Liver (tissue), 9 donors: Measurements from ENCODE around the gene ILKAP. TPM values are rescaled to one million over a fixed set of nuclear protein-coding genes. Genes with fewer than 3 reads are reported as not detected.

Source experiments
- DNase-seq: peaks from one replicate; pipeline ENCODE4 v3.0.0-alpha.2; 2017; ENCODE audit warnings: low spot score
- H3K27ac ChIP-seq, 2 donors: one replicate each; pipeline ENCODE4 v1.7.0; 2013; ENCODE audit warnings: inconsistent platforms in 2 of 2, low read length in 2 of 2, control low read depth in 1 of 2, low read depth in 1 of 2, mild to moderate bottlenecking in 1 of 2
- H3K27me3 ChIP-seq, 4 donors: one replicate each; pipeline versions ENCODE4 v1.6.1 to v1.7.0; 2013; ENCODE audit warnings: low read length in 3 of 4, inconsistent platforms in 1 of 4, mild to moderate bottlenecking in 1 of 4, moderate library complexity in 1 of 4; ENCODE audit not compliant: control insufficient read depth in 4 of 4, insufficient read depth in 4 of 4
- H3K36me3 ChIP-seq, 4 donors: one replicate each; pipeline versions ENCODE4 v1.6.1 to v1.7.0; 2013; ENCODE audit warnings: low read length in 3 of 4, mild to moderate bottlenecking in 3 of 4, low read depth in 1 of 4, moderate library complexity in 1 of 4; ENCODE audit not compliant: control insufficient read depth in 4 of 4, insufficient read depth in 3 of 4
- H3K4me1 ChIP-seq, 4 donors: one replicate each; pipeline versions ENCODE4 v1.6.1 to v1.7.0; 2013; ENCODE audit warnings: low read length in 3 of 4, mild to moderate bottlenecking in 3 of 4, moderate library complexity in 1 of 4; ENCODE audit not compliant: control insufficient read depth in 4 of 4, insufficient read depth in 4 of 4
- H3K4me3 ChIP-seq, 3 donors: one replicate each; pipeline versions ENCODE4 v1.6.1 to v1.7.0; 2013; ENCODE audit warnings: low read length in 3 of 3, control low read depth in 1 of 3, low read depth in 1 of 3, mild to moderate bottlenecking in 1 of 3
- H3K9ac ChIP-seq, 2 donors: one replicate each; pipeline ENCODE4 v1.7.0; 2013; ENCODE audit warnings: low read length in 2 of 2, mild to moderate bottlenecking in 2 of 2, moderate library complexity in 2 of 2, control low read depth in 1 of 2, low read depth in 1 of 2
- H3K9me3 ChIP-seq, 4 donors: one replicate each; pipeline versions ENCODE4 v1.6.1 to v1.7.0; 2013; ENCODE audit warnings: low read length in 3 of 4; ENCODE audit not compliant: control insufficient read depth in 4 of 4
- EGR1 ChIP-seq, 2 donors: IDR thresholded peaks; 2 replicates each; pipeline ENCODE4 v1.6.1; 2016 to 2018; ENCODE audit warnings: antibody characterized with exemption in 2 of 2, low read depth in 2 of 2
- FOXA1 ChIP-seq: IDR thresholded peaks from 2 replicates; pipeline ENCODE4 v1.6.1; 2016; ENCODE audit warnings: antibody characterized with exemption
- FOXA2 ChIP-seq: IDR thresholded peaks from 2 replicates; pipeline ENCODE4 v1.6.1; 2016; ENCODE audit warnings: antibody characterized with exemption
- GABPA ChIP-seq, 2 donors: IDR thresholded peaks in 1 of 2; conservative IDR thresholded peaks in 1 of 2; 2 replicates each; pipeline ENCODE4 v1.6.1; 2016; ENCODE audit warnings: antibody characterized with exemption in 2 of 2, mild to moderate bottlenecking in 1 of 2, moderate library complexity in 1 of 2
- HNF4A ChIP-seq, 2 donors: conservative IDR thresholded peaks; 2 replicates each; pipeline ENCODE4 v1.6.1; 2016; ENCODE audit warnings: antibody characterized with exemption in 2 of 2, mild to moderate bottlenecking in 2 of 2
- HNF4G ChIP-seq: IDR thresholded peaks from 2 replicates; pipeline ENCODE4 v1.6.1; 2016; ENCODE audit warnings: antibody characterized with exemption
- JUND ChIP-seq, 2 donors: IDR thresholded peaks; 2 replicates each; pipeline ENCODE4 v1.6.1; 2016; ENCODE audit warnings: antibody characterized with exemption in 2 of 2
- NR2F2 ChIP-seq: IDR thresholded peaks from 2 replicates; pipeline ENCODE4 v1.6.1; 2016; ENCODE audit warnings: antibody characterized with exemption
- RAD21 ChIP-seq, 2 donors: IDR thresholded peaks; 2 replicates each; pipeline ENCODE4 v1.6.1; 2016; ENCODE audit warnings: antibody characterized with exemption in 2 of 2, mild to moderate bottlenecking in 2 of 2
- RXRA ChIP-seq, 2 donors: IDR thresholded peaks; 2 replicates each; pipeline ENCODE4 v1.6.1; 2017 to 2018; ENCODE audit warnings: antibody characterized with exemption in 2 of 2, mild to moderate bottlenecking in 1 of 2
- SP1 ChIP-seq: IDR thresholded peaks from 2 replicates; pipeline ENCODE4 v1.6.1; 2018; ENCODE audit warnings: antibody characterized with exemption, mild to moderate bottlenecking
- TAF1 ChIP-seq: conservative IDR thresholded peaks from 2 replicates; pipeline ENCODE4 v1.6.1; 2016; ENCODE audit warnings: antibody characterized with exemption, mild to moderate bottlenecking
- YY1 ChIP-seq: IDR thresholded peaks from 2 replicates; pipeline ENCODE4 v1.6.1; 2016; ENCODE audit warnings: antibody characterized with exemption, mild to moderate bottlenecking
- WGBS: extraction: QIAGEN DNeasy Blood & Tissue Kit; methylation state at CpG from one replicate; pipeline ENCODE4 v1.1.7; 2013; 5-methylcytosine and 5-hydroxymethylcytosine counted together
- polyA plus RNA-seq, 2 donors: library from polyadenylated mRNA; stranded (reverse) in 1 of 2; unstranded in 1 of 2; fragments of 200-250 nt in 1 of 2; fragments of >200 nt in 1 of 2; fragmentation: Nextera tagmentation in 1 of 2; extraction: Ambion mirVana in 1 of 2; gene quantifications; one replicate each; pipeline versions ENCODE4 v1.2.1 to v1.2.3, GENCODE V29; 2013 to 2015
- total RNA-seq, 2 donors: library from RNA; depleted of rRNA; stranded (reverse); fragments of >200 nt; gene quantifications; one replicate each; pipeline ENCODE4 v1.2.3, GENCODE V29; 2014
- TF ChIP-seq, protein P1 (sequence below): IDR thresholded peaks from 2 replicates; pipeline ENCODE4 v1.6.1; 2016; ENCODE audit warnings: antibody characterized with exemption, mild to moderate bottlenecking
- TF ChIP-seq, protein P2 (sequence below): IDR thresholded peaks from 2 replicates; pipeline ENCODE4 v1.6.1; 2016; ENCODE audit warnings: antibody characterized with exemption
- TF ChIP-seq, protein P3 (sequence below): fragments of 150-350 bp; IDR thresholded peaks from 2 replicates; pipeline ENCODE4 v1.5.1; 2017; ENCODE audit warnings: improper control_type of control experiment, low read depth, low read length; ENCODE audit not compliant: missing input control
- TF ChIP-seq, protein P4 (sequence below): IDR thresholded peaks from 2 replicates; pipeline ENCODE4 v1.6.1; 2016; ENCODE audit warnings: antibody characterized with exemption
- TF ChIP-seq, protein P5 (sequence below): IDR thresholded peaks from 2 replicates; pipeline ENCODE4 v1.6.1; 2016; ENCODE audit warnings: antibody characterized with exemption
- donor health status: healthy.
- donor health status: healthy.
- donor health status: healthy.
- donor health status: healthy.
- donor health status: healthy.

ILKAP gene
- total and polyA plus RNA-seq, 4 donors, result 15.0 to 21.1 (median 20.0) TPM

DNA sequence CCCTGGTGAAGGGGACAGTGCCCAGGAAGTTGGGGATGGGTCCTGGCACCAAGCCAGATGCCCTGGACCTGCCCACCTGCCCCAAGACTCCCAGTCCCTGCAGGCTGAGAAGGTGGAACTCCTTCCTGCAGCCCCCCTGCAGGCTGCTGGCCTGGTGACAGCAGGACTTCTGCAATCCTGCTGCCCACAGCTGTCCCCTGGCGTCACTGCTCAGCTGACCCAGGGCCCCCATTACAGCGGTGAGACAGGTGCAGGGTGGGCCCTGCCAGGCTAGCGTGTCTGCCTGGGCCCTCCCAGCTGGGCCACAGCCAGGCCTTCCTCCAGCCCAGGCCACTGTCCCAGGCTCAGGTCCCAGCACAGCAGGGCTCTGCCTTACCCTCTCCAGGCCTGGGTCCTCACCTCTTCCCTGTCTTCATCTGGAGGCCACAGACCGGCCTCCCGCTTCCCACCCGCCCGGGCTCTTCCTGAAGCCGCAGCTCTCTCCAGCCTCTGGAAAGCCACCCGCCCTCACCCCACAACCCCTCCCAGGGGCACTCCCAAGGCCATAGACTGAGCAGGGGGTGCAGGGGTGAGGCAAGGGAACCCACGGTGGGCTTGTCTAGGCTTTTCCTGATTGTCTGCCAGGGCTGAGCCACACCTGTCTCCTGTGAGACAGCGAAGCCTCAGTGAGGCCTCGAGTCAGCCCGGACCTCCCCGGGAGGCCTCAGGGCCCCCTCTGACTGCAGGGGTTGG, 53.5 kb downstream of the ILKAP start (continued):
- TF ChIP-seq, protein P1, sequence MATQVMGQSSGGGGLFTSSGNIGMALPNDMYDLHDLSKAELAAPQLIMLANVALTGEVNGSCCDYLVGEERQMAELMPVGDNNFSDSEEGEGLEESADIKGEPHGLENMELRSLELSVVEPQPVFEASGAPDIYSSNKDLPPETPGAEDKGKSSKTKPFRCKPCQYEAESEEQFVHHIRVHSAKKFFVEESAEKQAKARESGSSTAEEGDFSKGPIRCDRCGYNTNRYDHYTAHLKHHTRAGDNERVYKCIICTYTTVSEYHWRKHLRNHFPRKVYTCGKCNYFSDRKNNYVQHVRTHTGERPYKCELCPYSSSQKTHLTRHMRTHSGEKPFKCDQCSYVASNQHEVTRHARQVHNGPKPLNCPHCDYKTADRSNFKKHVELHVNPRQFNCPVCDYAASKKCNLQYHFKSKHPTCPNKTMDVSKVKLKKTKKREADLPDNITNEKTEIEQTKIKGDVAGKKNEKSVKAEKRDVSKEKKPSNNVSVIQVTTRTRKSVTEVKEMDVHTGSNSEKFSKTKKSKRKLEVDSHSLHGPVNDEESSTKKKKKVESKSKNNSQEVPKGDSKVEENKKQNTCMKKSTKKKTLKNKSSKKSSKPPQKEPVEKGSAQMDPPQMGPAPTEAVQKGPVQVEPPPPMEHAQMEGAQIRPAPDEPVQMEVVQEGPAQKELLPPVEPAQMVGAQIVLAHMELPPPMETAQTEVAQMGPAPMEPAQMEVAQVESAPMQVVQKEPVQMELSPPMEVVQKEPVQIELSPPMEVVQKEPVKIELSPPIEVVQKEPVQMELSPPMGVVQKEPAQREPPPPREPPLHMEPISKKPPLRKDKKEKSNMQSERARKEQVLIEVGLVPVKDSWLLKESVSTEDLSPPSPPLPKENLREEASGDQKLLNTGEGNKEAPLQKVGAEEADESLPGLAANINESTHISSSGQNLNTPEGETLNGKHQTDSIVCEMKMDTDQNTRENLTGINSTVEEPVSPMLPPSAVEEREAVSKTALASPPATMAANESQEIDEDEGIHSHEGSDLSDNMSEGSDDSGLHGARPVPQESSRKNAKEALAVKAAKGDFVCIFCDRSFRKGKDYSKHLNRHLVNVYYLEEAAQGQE, result no peak
- TF ChIP-seq RXRA (IDR thresholded peaks at IDR 0.05), result no peak
- TF ChIP-seq RAD21 (IDR thresholded peaks at IDR 0.05), result no peak
- no peak for TF ChIP-seq SP1
- no peak for TF ChIP-seq JUND (IDR thresholded peaks at IDR 0.05)

DNA sequence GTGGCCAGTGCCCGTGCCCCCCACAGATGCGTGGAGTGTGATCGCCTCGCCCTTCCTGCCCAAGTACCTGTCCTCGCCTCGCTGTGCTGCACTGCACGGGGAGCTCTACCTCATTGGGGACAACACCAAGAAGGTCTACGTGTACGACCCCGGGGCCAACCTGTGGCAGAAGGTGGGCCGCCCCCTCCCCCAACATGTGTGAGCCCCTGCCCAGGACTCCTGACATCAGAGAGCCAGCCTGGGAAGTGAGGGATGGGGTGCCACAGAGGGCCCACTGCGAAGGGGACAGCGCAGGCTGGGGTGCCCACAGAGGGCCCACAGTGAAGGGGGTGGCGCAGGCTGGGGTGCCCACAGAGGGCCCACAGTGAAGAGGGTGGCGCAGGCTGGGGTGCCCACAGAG, 54.5 kb downstream of the ILKAP start:
- no peak overlapping the region for H3K4me3 ChIP-seq
- no peak overlapping the region for H3K9ac ChIP-seq
- no peaks in the 10 kb centered on the region for H3K9me3 ChIP-seq
- H3K27ac ChIP-seq, result no peak overlapping the region
- no peak for DNase-seq
- WGBS, result 95% methylated on average over 15 of the region's 15 CpGs
- H3K27me3 ChIP-seq, result no peaks in the 10 kb centered on the region
- TF ChIP-seq YY1, result no peak
- TF ChIP-seq HNF4A (conservative IDR thresholded peaks at IDR 0.05), result no peak
- TF ChIP-seq, protein P2, sequence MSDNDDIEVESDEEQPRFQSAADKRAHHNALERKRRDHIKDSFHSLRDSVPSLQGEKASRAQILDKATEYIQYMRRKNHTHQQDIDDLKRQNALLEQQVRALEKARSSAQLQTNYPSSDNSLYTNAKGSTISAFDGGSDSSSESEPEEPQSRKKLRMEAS, result no peak
- no peak for TF ChIP-seq RAD21 (IDR thresholded peaks at IDR 0.05)
- TF ChIP-seq, protein P3, sequence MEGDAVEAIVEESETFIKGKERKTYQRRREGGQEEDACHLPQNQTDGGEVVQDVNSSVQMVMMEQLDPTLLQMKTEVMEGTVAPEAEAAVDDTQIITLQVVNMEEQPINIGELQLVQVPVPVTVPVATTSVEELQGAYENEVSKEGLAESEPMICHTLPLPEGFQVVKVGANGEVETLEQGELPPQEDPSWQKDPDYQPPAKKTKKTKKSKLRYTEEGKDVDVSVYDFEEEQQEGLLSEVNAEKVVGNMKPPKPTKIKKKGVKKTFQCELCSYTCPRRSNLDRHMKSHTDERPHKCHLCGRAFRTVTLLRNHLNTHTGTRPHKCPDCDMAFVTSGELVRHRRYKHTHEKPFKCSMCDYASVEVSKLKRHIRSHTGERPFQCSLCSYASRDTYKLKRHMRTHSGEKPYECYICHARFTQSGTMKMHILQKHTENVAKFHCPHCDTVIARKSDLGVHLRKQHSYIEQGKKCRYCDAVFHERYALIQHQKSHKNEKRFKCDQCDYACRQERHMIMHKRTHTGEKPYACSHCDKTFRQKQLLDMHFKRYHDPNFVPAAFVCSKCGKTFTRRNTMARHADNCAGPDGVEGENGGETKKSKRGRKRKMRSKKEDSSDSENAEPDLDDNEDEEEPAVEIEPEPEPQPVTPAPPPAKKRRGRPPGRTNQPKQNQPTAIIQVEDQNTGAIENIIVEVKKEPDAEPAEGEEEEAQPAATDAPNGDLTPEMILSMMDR, result no peak
- TF ChIP-seq EGR1 (IDR thresholded peaks at IDR 0.05; ENCODE audit: low read depth in 2 of 2), result no peak
- TF ChIP-seq, protein P4, sequence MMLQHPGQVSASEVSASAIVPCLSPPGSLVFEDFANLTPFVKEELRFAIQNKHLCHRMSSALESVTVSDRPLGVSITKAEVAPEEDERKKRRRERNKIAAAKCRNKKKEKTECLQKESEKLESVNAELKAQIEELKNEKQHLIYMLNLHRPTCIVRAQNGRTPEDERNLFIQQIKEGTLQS, result no peak
- no peak for TF ChIP-seq TAF1
- TF ChIP-seq, protein P1, result no peak
- no peak for TF ChIP-seq FOXA2
- no peak for TF ChIP-seq SP1
- TF ChIP-seq NR2F2, result no peak
- no peak for TF ChIP-seq FOXA1
- no peak for TF ChIP-seq HNF4G
- no peak for TF ChIP-seq JUND (IDR thresholded peaks at IDR 0.05)
- no peak for TF ChIP-seq GABPA (IDR thresholded peaks at IDR 0.05 in 1 of 2, conservative IDR thresholded peaks at IDR 0.05 in 1 of 2)
- TF ChIP-seq, protein P5, sequence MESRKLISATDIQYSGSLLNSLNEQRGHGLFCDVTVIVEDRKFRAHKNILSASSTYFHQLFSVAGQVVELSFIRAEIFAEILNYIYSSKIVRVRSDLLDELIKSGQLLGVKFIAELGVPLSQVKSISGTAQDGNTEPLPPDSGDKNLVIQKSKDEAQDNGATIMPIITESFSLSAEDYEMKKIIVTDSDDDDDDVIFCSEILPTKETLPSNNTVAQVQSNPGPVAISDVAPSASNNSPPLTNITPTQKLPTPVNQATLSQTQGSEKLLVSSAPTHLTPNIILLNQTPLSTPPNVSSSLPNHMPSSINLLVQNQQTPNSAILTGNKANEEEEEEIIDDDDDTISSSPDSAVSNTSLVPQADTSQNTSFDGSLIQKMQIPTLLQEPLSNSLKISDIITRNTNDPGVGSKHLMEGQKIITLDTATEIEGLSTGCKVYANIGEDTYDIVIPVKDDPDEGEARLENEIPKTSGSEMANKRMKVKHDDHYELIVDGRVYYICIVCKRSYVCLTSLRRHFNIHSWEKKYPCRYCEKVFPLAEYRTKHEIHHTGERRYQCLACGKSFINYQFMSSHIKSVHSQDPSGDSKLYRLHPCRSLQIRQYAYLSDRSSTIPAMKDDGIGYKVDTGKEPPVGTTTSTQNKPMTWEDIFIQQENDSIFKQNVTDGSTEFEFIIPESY, result no peak
- TF ChIP-seq RXRA (IDR thresholded peaks at IDR 0.05), result no peak
- H3K4me1 ChIP-seq, result no peaks in the 10 kb centered on the region
- no peaks in the 10 kb centered on the region for H3K36me3 ChIP-seq
